ENCODE data around the gene SET. TPM values are rescaled to one million over a fixed set of nuclear protein-coding genes. Genes with fewer than 3 reads are reported as not detected.

SET gene
- polyA plus RNA-seq, 3 donors from 2014 or later, result 151 to 233 (median 232) TPM

GRCh38 chr9:128722380-128723351 lies 33.6 kb downstream of the SET start:
- Mint-ChIP-seq H3K4me3 (peak overlapping the region; percentile 61 to 94 (median 93)), H3K36me3 (no peaks in the 10 kb centered on the region), H3K4me1 (peaks cover 25 to 32% of the 10 kb centered on the region in 2 donors), H3K27ac (peak overlapping the region; percentile 69 to 94 (median 87)), H3K27me3 (ENCODE audit: low read depth in 3 of 3) (peaks cover 4 to 11% (median 8%) of the 10 kb centered on the region in 3 donors), H3K9me3 (no peaks in the 10 kb centered on the region)
- no peak for DNase-seq

GRCh38 chr9:128723352-128723865 lies 34.4 kb downstream of the SET start:
- no peak for DNase-seq
- Mint-ChIP-seq H3K4me3 (peak overlapping the region; percentile 86 to 94 (median 93)), H3K4me1 (peaks cover 25 to 32% of the 10 kb centered on the region in 2 donors), H3K27me3 (ENCODE audit: low read depth in 3 of 3) (peaks cover 4 to 11% (median 8%) of the 10 kb centered on the region in 3 donors), H3K9me3 (no peaks in the 10 kb centered on the region), H3K27ac (peak overlapping the region; percentile 85 to 94 (median 90)), H3K36me3 (no peaks in the 10 kb centered on the region)

GRCh38 chr9:128723866-128724743 lies 35.1 kb downstream of the SET start, which contains the start of gene ZDHHC12:
TSS of gene ZDHHC12 (minus strand) at chr9:128724127. CDS start at chr9:128724093, 34 bp downstream.
- Mint-ChIP-seq H3K27me3 (ENCODE audit: low read depth in 3 of 3) (peaks cover 4 to 11% (median 8%) of the 10 kb centered on the region in 3 donors), H3K9me3 (no peaks in the 10 kb centered on the region), H3K27ac (peak within 1 kb of the TSS; percentile 85 to 94 (median 93)), H3K36me3 (no peaks in the 10 kb centered on the region), H3K4me1 (peaks cover 25 to 32% of the 10 kb centered on the region in 2 donors), H3K4me3 (peak within 1 kb of the TSS; percentile 93 to 94 (median 94))
- peak; percentile 98 to 99 (median 99) for DNase-seq

GRCh38 chr9:128724744-128725211 lies 35.8 kb downstream of the SET start:
- peaks cover 25 to 32% of the 10 kb centered on the region in 2 donors for H3K4me1 Mint-ChIP-seq
- peak overlapping the region; percentile 93 to 94 (median 94) for H3K4me3 Mint-ChIP-seq
- H3K27ac Mint-ChIP-seq, result peak overlapping the region; percentile 85 to 94 (median 90)
- peaks cover 4 to 11% (median 8%) of the 10 kb centered on the region in 3 donors for H3K27me3 Mint-ChIP-seq (ENCODE audit: low read depth in 3 of 3)
- no peaks in the 10 kb centered on the region for H3K9me3 Mint-ChIP-seq
- no peaks in the 10 kb centered on the region for H3K36me3 Mint-ChIP-seq
- no peak for DNase-seq

- H3K27ac Mint-ChIP-seq, result no peak overlapping the region
- DNase-seq, result no peak
- peaks cover 24 to 30% of the 10 kb centered on the region in 2 donors for H3K4me1 Mint-ChIP-seq
- H3K27me3 Mint-ChIP-seq (ENCODE audit: low read depth in 3 of 3), result peaks cover 4 to 11% (median 8%) of the 10 kb centered on the region in 3 donors
- H3K9me3 Mint-ChIP-seq, result no peaks in the 10 kb centered on the region
- no peak overlapping the region for H3K4me3 Mint-ChIP-seq
- no peaks in the 10 kb centered on the region for H3K36me3 Mint-ChIP-seq
These were observed 38.7 kb downstream of the SET start for GRCh38 chr9:128727640-128728248.

GRCh38 chr9:128728298-128728697 lies 39.3 kb downstream of the SET start:
- H3K4me3 Mint-ChIP-seq, result no peak overlapping the region
- H3K4me1 Mint-ChIP-seq, result peaks cover 19 to 25% of the 10 kb centered on the region in 2 donors
- H3K27me3 Mint-ChIP-seq (ENCODE audit: low read depth in 3 of 3), result peaks cover 4 to 11% (median 8%) of the 10 kb centered on the region in 3 donors
- no peaks in the 10 kb centered on the region for H3K36me3 Mint-ChIP-seq
- DNase-seq, result no peak
- H3K9me3 Mint-ChIP-seq, result no peaks in the 10 kb centered on the region
- H3K27ac Mint-ChIP-seq, result no peak overlapping the region

- H3K4me1 Mint-ChIP-seq, result peaks cover 12 to 18% of the 10 kb centered on the region in 2 donors
- H3K9me3 Mint-ChIP-seq, result no peaks in the 10 kb centered on the region
- H3K36me3 Mint-ChIP-seq, result peaks cover 0 to 2% (median 0%) of the 10 kb centered on the region in 3 donors
- peaks cover under 1 to 8% (median 5%) of the 10 kb centered on the region in 3 donors for H3K27me3 Mint-ChIP-seq (ENCODE audit: low read depth in 3 of 3)
- H3K4me3 Mint-ChIP-seq, result no peak overlapping the region
- H3K27ac Mint-ChIP-seq, result no peak overlapping the region
- DNase-seq, result no peak
These were observed 40.3 kb downstream of the SET start for GRCh38 chr9:128729302-128729701.

GRCh38 chr9:128729766-128730517 lies 40.9 kb downstream of the SET start:
- Mint-ChIP-seq H3K27ac (no peak overlapping the region), H3K27me3 (ENCODE audit: low read depth in 3 of 3) (peaks cover 0 to 2% (median 0%) of the 10 kb centered on the region in 3 donors), H3K9me3 (no peaks in the 10 kb centered on the region), H3K4me3 (no peak overlapping the region), H3K4me1 (peaks cover 5 to 11% of the 10 kb centered on the region in 2 donors), H3K36me3 (peaks cover 0 to 8% (median 0%) of the 10 kb centered on the region in 3 donors)
- DNase-seq, result no peak

GRCh38 chr9:128731093-128731492 lies 42.1 kb downstream of the SET start:
- Mint-ChIP-seq H3K27ac (no peak overlapping the region), H3K4me3 (no peak overlapping the region), H3K27me3 (ENCODE audit: low read depth in 3 of 3) (peaks cover 0 to 2% (median 1%) of the 10 kb centered on the region in 3 donors), H3K4me1 (peaks cover 0 to under 1% of the 10 kb centered on the region in 2 donors), H3K36me3 (peaks cover 0 to 15% (median 0%) of the 10 kb centered on the region in 3 donors), H3K9me3 (no peaks in the 10 kb centered on the region)
- DNase-seq, result no peak

- Mint-ChIP-seq H3K36me3 (peaks cover 0 to 15% (median 0%) of the 10 kb centered on the region in 3 donors), H3K4me1 (no peaks in the 10 kb centered on the region), H3K4me3 (no peak overlapping the region), H3K27ac (no peak overlapping the region), H3K27me3 (ENCODE audit: low read depth in 3 of 3) (peaks cover 0 to 2% (median 1%) of the 10 kb centered on the region in 3 donors), H3K9me3 (no peaks in the 10 kb centered on the region)
- no peak for DNase-seq
These were observed 42.7 kb downstream of the SET start for GRCh38 chr9:128731691-128732090.

GRCh38 chr9:128732576-128732975 lies 43.6 kb downstream of the SET start:
- H3K27ac Mint-ChIP-seq, result no peak overlapping the region
- peaks cover 0 to 2% (median 1%) of the 10 kb centered on the region in 3 donors for H3K27me3 Mint-ChIP-seq (ENCODE audit: low read depth in 3 of 3)
- no peaks in the 10 kb centered on the region for H3K9me3 Mint-ChIP-seq
- H3K4me3 Mint-ChIP-seq, result no peak overlapping the region
- no peak for DNase-seq
- peaks cover 0 to 19% (median 0%) of the 10 kb centered on the region in 3 donors for H3K36me3 Mint-ChIP-seq
- H3K4me1 Mint-ChIP-seq, result no peaks in the 10 kb centered on the region

GRCh38 chr9:128733256-128733655 lies 44.2 kb downstream of the SET start:
- Mint-ChIP-seq H3K4me3 (no peak overlapping the region), H3K9me3 (no peaks in the 10 kb centered on the region), H3K36me3 (peaks cover 0 to 19% (median 0%) of the 10 kb centered on the region in 3 donors), H3K27ac (no peak overlapping the region), H3K27me3 (ENCODE audit: low read depth in 3 of 3) (peaks cover 0 to 2% (median 1%) of the 10 kb centered on the region in 3 donors), H3K4me1 (no peaks in the 10 kb centered on the region)
- DNase-seq, result no peak
